ENCODE results near the gene SLC22A14. TPM values are rescaled to one million over a fixed set of nuclear protein-coding genes. Genes with fewer than 3 reads are reported as not detected.
A peak's percentile ranks its signal among the peaks of the same experiment; 100 is the strongest.

Gene SLC22A14
- total RNA-seq, 1 donor from 2014 or later, result 0.17 TPM

DNA sequence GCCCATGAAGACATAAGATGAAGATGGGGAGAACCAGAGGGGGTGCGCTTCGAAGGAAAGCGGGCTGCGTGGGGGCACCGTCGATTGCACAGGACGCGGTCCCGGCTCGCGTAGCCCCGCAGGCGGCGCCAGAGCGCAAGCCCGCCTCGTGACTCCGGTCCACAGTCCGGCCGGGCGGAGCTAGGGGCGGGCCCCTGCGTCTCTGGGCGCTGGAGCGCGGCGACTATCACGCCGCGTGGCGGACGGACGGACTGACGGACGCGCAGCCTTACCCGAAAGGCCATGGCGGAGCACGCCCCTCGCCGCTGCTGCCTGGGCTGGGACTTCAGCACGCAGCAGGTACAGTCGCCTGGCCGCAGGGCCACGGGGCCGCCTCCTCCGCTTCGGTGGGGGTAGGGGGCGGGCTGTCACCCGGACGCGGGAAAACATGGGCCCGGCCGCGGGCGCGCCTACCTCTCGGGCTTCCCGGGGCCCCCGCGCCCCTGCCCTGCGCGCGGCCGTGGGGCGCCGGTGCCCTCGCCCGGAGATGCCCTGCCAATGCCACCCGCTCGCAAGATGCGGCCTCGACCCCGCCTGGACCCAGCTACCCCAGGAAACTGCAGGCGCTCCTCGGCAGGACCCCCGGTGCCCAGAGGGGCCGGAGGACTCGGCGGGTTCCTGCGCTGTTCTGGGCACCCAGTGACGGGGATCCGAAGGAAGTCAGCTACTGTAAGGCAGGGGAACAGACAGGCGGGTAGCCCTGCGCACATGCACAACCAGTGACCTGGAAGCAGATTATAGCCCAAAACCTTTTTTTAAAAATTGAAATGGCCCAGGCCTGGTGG is 64.7 kb downstream of the SLC22A14 start, which contains the start of gene XYLB:
Gene XYLB, plus strand, starts transcription at position 199 of the 824 bp plus-strand sequence. Its CDS starts 84 bp downstream, at position 283.
- DNase-seq, result peak; percentile 89

DNA sequence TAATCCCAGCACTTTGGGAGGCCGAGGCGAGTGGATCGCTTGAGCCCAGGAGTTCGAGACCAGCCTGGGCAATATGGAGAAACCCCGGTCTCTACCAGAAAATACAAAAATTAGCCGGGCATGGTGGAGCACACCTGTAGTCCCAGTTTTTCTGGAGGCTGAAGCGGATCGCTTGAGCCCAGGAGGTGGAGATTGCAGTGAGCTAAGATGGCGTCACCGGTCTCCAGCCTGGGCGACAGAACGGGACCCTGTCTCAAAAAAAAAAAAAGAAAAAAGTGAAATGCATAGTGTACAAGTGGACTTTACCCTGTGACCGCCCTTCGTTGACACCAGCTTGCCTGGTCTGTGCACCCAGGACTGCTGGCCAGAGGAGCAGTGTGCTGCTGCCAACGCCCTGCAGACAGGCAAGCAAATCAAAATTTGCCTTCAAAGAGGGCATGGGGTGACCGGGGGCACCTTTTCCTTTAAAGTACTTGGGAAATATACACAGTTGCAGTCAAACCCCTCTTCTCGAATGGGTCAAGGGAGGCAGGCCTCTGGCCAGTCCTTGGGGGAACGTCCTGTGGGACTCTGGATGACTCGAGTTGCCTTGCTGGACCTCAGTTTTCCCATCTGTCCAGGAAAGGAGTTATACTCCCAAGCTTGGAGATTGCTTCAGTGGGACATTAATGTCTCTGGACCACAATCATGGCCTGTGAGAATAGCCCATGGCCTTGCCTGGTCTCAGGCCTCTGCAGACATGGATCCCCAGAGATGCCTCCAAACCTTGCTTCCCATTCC is 65.5 kb downstream of the SLC22A14 start:
- DNase-seq, result no peak

DNA sequence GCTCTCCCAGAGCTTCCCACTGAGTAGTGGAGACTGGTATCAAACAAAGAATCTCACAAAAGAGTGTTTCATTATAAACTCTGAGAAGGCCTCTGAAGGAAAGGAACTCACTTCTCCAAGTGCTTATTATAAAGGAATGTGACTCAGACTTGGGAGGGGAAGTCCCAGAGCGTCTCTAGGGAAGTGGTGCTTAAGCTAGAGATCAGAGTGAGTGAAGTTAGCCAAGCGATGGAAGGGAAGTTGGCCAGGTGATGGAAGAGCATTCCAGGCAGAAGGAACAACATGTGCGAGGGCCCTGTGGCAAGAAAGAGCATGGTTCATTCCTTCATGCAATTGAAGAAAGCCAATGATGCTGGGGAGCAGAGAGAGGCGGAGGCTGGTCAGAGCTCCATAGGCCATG is 66.8 kb downstream of the SLC22A14 start:
- DNase-seq, result peak; percentile 53

DNA sequence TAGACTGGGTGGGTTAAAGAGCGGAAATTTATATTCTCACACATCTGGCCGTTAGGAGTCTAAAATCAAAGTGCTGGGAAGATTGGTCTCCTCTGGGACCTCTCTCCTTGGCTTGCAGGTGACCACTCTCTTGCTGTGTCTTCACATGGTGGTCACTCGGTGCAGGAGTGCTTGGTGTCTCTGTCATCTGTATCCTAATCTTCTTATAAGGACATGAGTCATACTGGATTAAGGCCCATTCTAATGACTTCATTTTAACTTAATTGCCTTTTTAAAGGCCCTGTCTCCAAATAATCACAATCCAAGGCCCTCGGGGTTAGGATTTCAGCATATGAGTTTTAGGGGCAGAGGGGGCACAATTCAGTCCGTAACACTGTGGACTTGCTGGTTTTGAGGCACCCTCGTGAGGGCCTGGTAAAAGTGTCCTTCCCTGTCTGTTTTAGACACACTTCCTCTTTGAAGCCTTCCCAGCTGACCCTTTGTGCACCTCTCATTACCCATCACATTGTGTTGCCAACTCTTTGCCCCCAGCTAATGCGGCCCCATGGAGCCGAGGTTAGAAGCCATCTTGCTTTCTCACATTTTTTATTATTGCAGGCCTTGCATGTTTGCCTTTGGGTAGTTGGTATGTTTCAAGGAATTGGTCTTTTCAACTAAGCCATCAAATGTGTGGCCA is 67.7 kb downstream of the SLC22A14 start:
- DNase-seq, result no peak

DNA sequence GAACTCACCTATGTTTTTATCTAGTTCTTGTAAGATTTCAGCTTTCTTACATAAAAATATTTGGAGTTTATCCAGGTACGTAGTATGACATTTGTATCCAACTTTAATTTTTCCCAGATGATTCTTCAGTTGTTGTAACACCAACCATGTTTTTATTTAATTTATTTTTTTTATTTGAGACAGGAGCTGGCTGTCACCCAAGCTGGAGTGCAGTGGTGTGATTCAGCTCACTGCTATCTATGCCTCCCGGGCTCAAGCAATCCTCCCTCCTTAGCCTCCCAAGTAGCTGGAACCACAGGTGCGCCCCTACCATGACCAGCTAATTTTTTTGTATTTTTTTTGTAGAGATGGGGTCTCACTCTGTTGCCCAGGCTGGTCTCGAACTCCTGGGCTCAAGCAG is 71.1 kb downstream of the SLC22A14 start:
- no peak for DNase-seq

DNA sequence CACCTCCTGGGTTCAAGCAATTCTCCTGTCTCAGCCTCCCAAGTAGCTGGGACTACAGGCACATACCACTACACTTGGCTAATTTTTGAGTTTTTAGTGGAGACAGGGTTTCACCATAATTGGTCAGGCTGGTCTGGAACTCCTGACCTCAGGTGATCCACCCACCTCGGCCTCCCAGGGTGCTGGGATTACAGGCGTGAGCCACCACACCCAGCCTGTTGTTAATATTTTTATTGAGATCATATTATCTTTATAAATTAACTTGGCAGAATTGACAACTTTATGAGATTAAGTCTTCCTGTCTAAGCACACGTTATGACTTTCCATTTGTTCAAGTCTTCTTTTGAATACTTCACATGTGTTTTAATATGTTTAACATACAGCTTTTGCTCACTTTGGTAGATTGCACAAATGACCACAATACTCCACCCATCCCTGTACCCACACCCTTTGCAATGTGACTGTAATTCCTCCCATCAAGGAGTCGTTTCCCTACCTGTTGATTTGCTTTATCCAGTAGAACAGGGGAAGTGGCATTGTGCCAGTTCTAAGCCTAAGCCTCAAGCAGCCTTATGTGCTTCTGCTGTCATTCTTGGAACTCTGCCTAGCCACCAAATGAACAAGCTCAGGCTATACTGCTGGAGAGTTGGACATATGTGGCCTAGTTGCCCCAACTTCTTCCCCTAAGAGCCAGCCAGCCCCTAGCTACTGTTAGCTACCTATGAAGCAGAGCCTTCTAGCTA is 72.7 kb downstream of the SLC22A14 start:
- peak; percentile 37 for DNase-seq

DNA sequence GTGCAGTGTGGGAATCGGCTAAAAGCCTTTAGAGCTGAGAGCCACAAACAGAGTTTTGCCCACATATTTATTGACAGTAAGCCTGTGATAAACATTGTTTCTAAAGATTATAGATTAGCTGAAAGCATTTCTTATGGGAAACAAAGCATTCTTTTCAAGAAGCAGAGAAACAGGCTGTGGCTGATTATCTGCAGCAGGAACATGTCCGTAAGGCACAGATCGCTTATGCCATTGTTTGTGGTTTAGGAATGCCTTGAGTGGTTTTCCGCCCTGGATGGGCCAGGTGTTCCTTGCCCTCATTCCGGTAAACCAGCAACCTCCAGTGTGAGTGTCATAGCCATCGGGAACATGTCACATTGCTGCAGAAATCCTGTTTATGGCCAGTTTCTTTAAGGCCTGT is 76.9 kb downstream of the SLC22A14 start:
- no peak for DNase-seq

DNA sequence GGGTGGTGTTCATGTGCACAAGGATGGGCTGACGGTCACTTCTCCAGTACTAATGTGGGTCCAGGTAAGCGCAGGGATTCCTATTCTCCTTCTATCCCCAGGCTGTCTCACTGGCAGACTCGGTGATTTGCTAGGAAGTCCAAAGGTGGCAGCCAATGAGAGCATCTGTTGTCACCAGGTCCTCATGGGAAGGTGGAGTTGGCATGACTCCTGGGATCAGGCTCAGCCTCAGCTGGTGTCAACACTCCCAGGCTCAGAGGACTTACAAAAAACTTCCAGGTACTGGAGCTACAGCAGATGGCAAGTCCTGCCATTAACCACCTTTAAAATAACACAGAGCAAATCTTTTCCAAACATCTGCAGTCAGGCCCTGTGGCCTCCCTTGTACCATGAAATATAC is 78.3 kb downstream of the SLC22A14 start:
- DNase-seq, result no peak

DNA sequence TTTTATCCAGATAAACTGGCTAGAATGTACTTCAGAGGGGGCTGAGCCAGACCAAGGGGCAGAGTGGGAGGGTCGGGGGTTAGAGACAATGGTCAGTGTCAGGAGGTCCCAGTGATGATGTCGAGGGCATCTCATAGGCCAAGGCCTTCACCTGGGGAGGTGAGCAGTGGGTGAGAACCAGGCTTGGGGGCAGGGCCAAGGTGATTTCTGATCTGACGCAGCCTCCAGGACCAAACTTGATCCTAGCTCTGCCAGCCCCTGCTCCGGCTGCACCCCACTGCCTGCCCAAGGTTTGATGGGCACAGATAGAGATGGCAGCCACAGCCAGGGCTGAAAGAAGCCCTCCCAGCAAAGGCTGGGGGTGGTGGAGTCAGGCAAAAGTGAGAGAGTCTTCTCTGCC is 79.4 kb downstream of the SLC22A14 start:
- DNase-seq, result no peak

DNA sequence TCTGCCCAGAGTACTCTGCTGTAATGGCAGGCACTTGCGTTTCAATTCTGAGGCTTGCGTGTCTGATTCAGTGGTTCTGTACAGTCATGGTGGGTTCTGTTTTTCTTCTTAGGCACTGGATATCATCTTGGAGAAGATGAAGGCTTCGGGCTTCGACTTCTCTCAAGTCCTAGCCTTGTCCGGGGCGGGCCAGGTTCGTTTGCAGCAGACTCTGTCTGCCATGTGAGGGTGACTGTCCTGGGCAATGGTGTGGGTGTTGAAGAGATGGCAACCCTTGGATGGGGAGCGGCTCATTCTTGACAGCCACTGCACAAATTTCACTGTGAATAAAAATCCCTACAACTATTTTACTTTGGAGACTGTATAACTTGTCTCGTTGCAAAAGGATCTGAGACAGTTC is 80.7 kb downstream of the SLC22A14 start:
- DNase-seq, result no peak

DNA sequence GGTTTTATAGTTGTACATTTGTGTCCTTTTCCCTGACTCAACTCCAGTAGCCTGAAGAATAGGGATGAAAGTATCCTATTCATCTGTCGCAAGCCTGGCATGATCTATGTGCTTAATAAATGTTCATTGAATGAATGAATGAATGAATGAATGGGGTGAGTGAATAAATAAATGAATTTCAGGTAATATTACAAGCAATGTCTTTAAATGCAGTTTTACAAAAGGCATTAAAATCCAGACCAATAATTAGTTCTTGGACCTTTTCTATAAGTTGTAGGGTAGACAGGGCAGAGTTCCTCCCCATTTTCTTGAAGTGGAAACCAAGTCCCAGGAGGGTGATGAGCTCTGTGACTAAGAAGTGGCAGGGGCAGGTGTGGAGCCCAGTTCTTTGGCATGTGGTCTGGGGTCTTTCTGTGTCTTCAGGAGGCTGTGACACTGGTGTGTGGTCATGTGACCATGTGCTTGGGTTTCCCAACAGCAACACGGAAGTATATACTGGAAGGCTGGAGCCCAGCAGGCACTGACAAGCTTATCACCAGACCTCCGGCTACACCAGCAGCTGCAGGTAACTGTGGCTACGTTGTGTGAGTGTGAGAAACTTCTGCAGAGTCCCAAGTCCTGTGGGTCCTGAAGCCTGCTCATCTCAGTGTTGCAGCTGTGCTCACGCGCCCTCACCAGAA is 82.8 kb downstream of the SLC22A14 start:
- DNase-seq, result no peak

DNA sequence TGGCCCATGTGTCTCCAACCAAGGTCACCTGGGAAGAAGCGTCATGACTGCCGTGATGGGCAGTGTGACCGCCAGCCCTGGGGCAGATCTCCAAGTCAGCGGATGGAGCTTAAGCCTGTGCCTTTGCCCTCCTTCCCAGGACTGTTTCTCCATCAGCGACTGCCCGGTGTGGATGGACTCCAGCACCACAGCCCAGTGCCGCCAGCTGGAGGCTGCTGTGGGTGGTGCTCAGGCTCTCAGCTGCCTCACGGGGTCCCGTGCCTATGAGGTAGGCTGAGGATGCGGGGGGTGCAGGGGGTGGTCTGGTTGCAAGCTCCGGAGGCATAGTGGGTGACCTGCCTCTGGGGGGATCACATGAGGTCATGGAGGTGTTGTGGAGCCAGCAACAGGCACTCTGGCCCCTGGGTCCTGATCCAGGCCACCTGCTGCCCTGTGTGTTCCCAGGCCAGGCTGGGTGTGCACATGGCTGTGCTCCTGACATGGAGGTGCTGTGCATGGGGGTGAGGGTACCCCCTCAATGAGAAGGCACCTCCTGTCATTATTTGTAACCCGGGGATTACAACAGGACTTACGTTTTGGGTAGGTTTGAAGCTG is 83.5 kb downstream of the SLC22A14 start:
- DNase-seq, result no peak

DNA sequence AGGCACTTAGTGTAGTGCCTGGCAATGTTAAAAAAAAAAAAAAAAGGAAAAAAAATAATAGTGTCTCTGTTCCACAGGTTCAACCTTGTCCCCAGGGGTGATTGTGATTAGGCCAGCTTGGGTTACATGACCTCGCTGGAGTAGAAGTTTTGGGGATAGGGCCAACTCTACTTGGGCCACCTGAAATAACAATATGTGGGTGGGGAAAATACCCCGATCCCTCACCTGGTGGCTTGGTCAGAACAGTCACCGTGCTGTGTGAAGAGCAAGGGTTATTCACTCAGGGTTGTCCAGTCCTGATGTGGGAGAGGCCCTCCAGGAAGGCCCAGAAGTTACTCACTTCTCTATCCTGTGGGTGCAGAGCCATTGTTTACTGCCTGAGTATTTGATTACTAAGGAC is 84.0 kb downstream of the SLC22A14 start:
- DNase-seq, result no peak

DNA sequence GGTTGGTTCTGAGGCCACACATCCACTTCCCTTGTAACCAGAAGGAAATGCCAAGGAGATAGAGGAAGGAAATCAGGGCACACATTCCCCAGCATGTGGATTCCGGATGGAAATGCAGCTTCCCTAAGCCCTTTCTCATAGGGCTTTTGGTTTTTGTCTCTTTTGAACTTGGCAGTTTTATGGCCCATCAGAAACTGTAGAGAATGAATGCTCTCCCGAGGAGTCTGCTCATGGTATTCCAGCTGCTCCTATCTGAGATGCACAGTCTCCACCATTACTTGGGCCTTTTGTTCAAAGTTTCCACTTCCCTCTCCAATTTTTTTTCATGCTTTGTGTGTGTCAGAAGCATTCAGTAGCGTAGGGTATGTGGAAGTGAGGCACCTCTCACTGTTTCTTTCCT is 85.7 kb downstream of the SLC22A14 start:
- no peak for DNase-seq

Other genes with a start within 250 kb of the SLC22A14 start
- under 0.01 TPM in 1 of 2 replicates, not detected in the other for gene DLEC1, start 243.1 kb upstream of the SLC22A14 start, total RNA-seq
- 27.2 and 42.5 TPM in 2 replicates for gene ACAA1, start 145.2 kb upstream of the SLC22A14 start, total RNA-seq
- 29.3 and 29.9 TPM in 2 replicates for gene MYD88, start 143.6 kb upstream of the SLC22A14 start, total RNA-seq
- gene OXSR1, start 116.8 kb upstream of the SLC22A14 start, total RNA-seq, result 35.2 and 41.2 TPM in 2 replicates
- 0.17 and 0.19 TPM in 2 replicates for gene SLC22A13, start 16.5 kb upstream of the SLC22A14 start, total RNA-seq
- 1.7 and 2.1 TPM in 2 replicates for gene XYLB, start 64.5 kb downstream of the SLC22A14 start, total RNA-seq
- gene ACVR2B, start 171.6 kb downstream of the SLC22A14 start, total RNA-seq, result 4.2 and 7.3 TPM in 2 replicates
- gene EXOG, start 214.0 kb downstream of the SLC22A14 start, total RNA-seq, result 8.2 and 10.4 TPM in 2 replicates

Measured in dermis blood vessel endothelial cell (primary cell).